NCI-H1436 treated with DMSO at 0.1 percent for 48 hours (cell line): ENCODE data around the gene COL16A1.

Experiments used
- DNase-seq: peaks from one replicate; lab custom pipeline; 2025; lab: John Stamatoyannopoulos, UW

COL16A1 gene

GRCh38 chr1:31703431-31704270 lies at the start of gene COL16A1:
TSS of gene COL16A1 (minus strand) at chr1:31704017. CDS start at chr1:31702193, 1,824 bp downstream.
- DNase-seq: no peak

- DNase-seq: no peak
Measured at GRCh38 chr1:31752952-31753475, 49.2 kb upstream of the COL16A1 start.

GRCh38 chr1:31752258-31752657 lies 48.4 kb upstream of the COL16A1 start:
- no peak for DNase-seq

GRCh38 chr1:31751822-31752241 lies 48.0 kb upstream of the COL16A1 start:
- DNase-seq: no peak

- no peak for DNase-seq
Measured at GRCh38 chr1:31750858-31751510, 47.2 kb upstream of the COL16A1 start.

GRCh38 chr1:31749785-31750735 lies 46.2 kb upstream of the COL16A1 start:
- DNase-seq: no peak

- DNase-seq: no peak
Measured at GRCh38 chr1:31748365-31748764, 44.5 kb upstream of the COL16A1 start.

GRCh38 chr1:31747304-31747703 lies 43.5 kb upstream of the COL16A1 start:
- DNase-seq: no peak

GRCh38 chr1:31746687-31747086 lies 42.9 kb upstream of the COL16A1 start:
- no peak for DNase-seq

- no peak for DNase-seq
Measured at GRCh38 chr1:31745946-31746670, 42.3 kb upstream of the COL16A1 start.

GRCh38 chr1:31745096-31745945 lies 41.5 kb upstream of the COL16A1 start:
- no peak for DNase-seq

GRCh38 chr1:31744165-31744888 lies 40.5 kb upstream of the COL16A1 start:
- no peak for DNase-seq

- DNase-seq: no peak
Measured at GRCh38 chr1:31742462-31743212, 38.8 kb upstream of the COL16A1 start.

- no peak for DNase-seq
Measured at GRCh38 chr1:31739346-31739745, 35.5 kb upstream of the COL16A1 start.

GRCh38 chr1:31736675-31737074 lies 32.9 kb upstream of the COL16A1 start:
- no peak for DNase-seq

GRCh38 chr1:31735571-31735970 lies 31.8 kb upstream of the COL16A1 start:
- no peak for DNase-seq

GRCh38 chr1:31734582-31735107 lies 30.8 kb upstream of the COL16A1 start:
- DNase-seq: no peak

- DNase-seq: no peak
Measured at GRCh38 chr1:31733389-31734219, 29.8 kb upstream of the COL16A1 start.
